ENCODE data around the gene COL5A1. TPM values are rescaled to one million over a fixed set of nuclear protein-coding genes. Genes with fewer than 3 reads are reported as not detected.

The COL5A1 gene
- total RNA-seq, 1 experiment from 2014 or later, result 9.5 TPM

DNA sequence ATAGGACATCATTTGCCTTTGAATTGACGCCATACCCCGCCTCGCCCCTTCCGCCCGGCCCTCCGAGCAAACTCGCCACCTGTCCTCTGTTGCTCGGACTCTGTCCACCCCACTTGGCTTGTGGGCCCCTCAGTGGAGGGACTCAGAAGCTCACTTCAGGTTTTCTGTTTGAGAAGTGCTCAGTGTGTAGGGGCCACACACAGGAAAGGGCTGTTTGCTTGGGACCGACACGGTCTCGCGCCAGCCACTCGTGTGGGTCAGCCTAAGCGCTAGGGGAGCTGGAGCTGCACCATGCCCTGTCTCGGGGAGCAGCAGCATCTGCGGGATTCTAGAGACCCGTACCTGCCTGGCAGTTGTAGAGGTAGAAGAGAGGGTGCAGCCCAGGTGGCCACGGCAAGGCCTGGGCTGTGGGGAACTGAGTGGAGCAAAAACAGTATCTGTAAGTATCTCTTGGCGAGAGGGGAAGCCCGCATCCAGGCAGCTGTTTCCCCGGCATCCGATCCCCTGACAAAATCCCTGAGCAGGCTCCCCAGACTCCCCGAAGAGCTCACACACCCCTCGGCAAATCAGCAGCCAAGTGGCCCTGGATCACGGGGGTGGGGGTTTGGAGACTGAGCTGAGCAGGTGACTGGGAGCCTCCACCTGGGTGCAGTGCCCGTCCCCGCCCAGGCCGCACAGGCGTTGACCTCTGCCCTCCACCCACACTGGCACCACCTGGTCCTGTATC lies 52.2 kb downstream of the COL5A1 start:
- no peaks in the 10 kb centered on the region for H3K23me2 ChIP-seq (ENCODE audit: insufficient read length, low read depth, low read length, poor library complexity, severe bottlenecking)
- no CpG with 5 or more reads among the region's 29 CpGs for WGBS (ENCODE audit: extremely low coverage, insufficient read length, low lambda C conversion rate)
- no peaks in the 10 kb centered on the region for H3K27me3 Mint-ChIP-seq (ENCODE audit: low read depth)
- H3K9ac ChIP-seq (ENCODE audit: extremely low read depth, insufficient read length, low read length), result no peak overlapping the region
- no peaks in the 10 kb centered on the region for H3K9me3 ChIP-seq (ENCODE audit: control insufficient read depth, low read depth, low read length)
- H3K4me2 ChIP-seq (ENCODE audit: insufficient read depth, insufficient read length, low read length), result no peak overlapping the region
- no peak overlapping the region for H2BK120ac ChIP-seq (ENCODE audit: low read depth, low read length, poor library complexity, severe bottlenecking)
- H3K18ac ChIP-seq (ENCODE audit: insufficient read length, low read depth, low read length), result no peak overlapping the region
- TF ChIP-seq, protein P1, sequence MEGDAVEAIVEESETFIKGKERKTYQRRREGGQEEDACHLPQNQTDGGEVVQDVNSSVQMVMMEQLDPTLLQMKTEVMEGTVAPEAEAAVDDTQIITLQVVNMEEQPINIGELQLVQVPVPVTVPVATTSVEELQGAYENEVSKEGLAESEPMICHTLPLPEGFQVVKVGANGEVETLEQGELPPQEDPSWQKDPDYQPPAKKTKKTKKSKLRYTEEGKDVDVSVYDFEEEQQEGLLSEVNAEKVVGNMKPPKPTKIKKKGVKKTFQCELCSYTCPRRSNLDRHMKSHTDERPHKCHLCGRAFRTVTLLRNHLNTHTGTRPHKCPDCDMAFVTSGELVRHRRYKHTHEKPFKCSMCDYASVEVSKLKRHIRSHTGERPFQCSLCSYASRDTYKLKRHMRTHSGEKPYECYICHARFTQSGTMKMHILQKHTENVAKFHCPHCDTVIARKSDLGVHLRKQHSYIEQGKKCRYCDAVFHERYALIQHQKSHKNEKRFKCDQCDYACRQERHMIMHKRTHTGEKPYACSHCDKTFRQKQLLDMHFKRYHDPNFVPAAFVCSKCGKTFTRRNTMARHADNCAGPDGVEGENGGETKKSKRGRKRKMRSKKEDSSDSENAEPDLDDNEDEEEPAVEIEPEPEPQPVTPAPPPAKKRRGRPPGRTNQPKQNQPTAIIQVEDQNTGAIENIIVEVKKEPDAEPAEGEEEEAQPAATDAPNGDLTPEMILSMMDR (conservative IDR thresholded peaks at IDR 0.05), result no peak
- H4K20me1 ChIP-seq (ENCODE audit: control insufficient read depth, insufficient read depth, insufficient read length), result no peaks in the 10 kb centered on the region
- H3K27me3 ChIP-seq (ENCODE audit: insufficient read depth, low read length), result no peaks in the 10 kb centered on the region
- H4K8ac ChIP-seq (replicated peaks; ENCODE audit: insufficient read length, low read depth, low read length), result no peak overlapping the region
- no peak overlapping the region for H4K5ac ChIP-seq (ENCODE audit: insufficient read length, low read depth, low read length)
- no peaks in the 10 kb centered on the region; a peak in 1 of 7 replicates for H3K36me3 Mint-ChIP-seq (ENCODE audit: insufficient read depth in 1 of 3, low read depth in 3 of 3)
- H3K4me3 Mint-ChIP-seq, result no peak overlapping the region
- H3K79me2 ChIP-seq (ENCODE audit: insufficient read depth, low read length), result no peaks in the 10 kb centered on the region
- H3T11ph ChIP-seq (ENCODE audit: low read length), result no peak overlapping the region
- H2AFZ ChIP-seq (ENCODE audit: low read length), result no peak overlapping the region
- H3K27ac Mint-ChIP-seq, result peak overlapping the region in 1 of 3 experiments; percentile 49; a peak in 2 of 7 replicates
- no peak overlapping the region for H3K14ac ChIP-seq (ENCODE audit: insufficient read depth, low read length)
- H3K9me3 Mint-ChIP-seq, result no peaks in the 10 kb centered on the region; a peak in 1 of 5 replicates
- no peaks in the 10 kb centered on the region for H3K4me1 ChIP-seq (ENCODE audit: insufficient read depth, low read length)
- H3K27ac ChIP-seq (ENCODE audit: insufficient read length, low read depth, low read length), result no peak overlapping the region
- H2BK20ac ChIP-seq (ENCODE audit: low read depth, low read length, poor library complexity, severe bottlenecking), result no peak overlapping the region
- no peak for DNase-seq
- H2BK15ac ChIP-seq (ENCODE audit: low read depth, low read length), result no peak overlapping the region
- no peak overlapping the region for H2BK5ac ChIP-seq (ENCODE audit: insufficient read length, low read length)
- H3K56ac ChIP-seq (ENCODE audit: insufficient read length, low read depth, low read length), result no peak overlapping the region
- H3K79me1 ChIP-seq (ENCODE audit: insufficient read depth, low read depth, low read length, poor library complexity, severe bottlenecking), result no peaks in the 10 kb centered on the region
- H2AK5ac ChIP-seq (ENCODE audit: insufficient read length, low read length), result no peak overlapping the region
- H3K23ac ChIP-seq (ENCODE audit: insufficient read length, low read depth, low read length), result no peak overlapping the region
- no peak overlapping the region for H2BK12ac ChIP-seq (ENCODE audit: insufficient read length, low read depth, low read length)
- peaks cover 2% of the 10 kb centered on the region in 2 experiments for H3K4me1 Mint-ChIP-seq
- no peak overlapping the region for H4K91ac ChIP-seq (ENCODE audit: insufficient read length, low read depth, low read length)
- H3K4ac ChIP-seq (ENCODE audit: low read depth, low read length), result no peak overlapping the region
